H1 (cell line): ENCODE measurements around the gene PLCB1. TPM values are rescaled to one million over a fixed set of nuclear protein-coding genes. Genes with fewer than 3 reads are reported as not detected.

Experiments used
- CTCF ChIA-PET: fragments of 300-600 bp; sonication (Branson Sonifier 250); formaldehyde crosslinking; loops from one replicate; lab custom pipeline; 2021; ENCODE audit not compliant: partially characterized antibody; lab: Charles Lee
- POLR2A ChIA-PET: fragments of 300-600 bp; sonication (Branson Sonifier 250); formaldehyde crosslinking; loops from one replicate; lab custom pipeline; 2021; ENCODE audit warnings: inconsistent platforms; ENCODE audit not compliant: partially characterized antibody; lab: Charles Lee
- DNase-seq, 2 experiments: peaks; one replicate each; pipeline versions ENCODE4 v3.0.0 to v3.0.0-alpha.2; 2010 to 2022; ENCODE audit warnings: low spot score in 2 of 2, low read depth in 1 of 2, mixed read lengths in 1 of 2
- FAIRE-seq: peaks from 2 replicates; lab custom pipeline; 2011; peaks lifted over from hg19 to GRCh38; lab: Jason Lieb, UNC
- H2AFZ ChIP-seq: 2 replicates; pipeline ENCODE4 v1.8.1; 2012; ENCODE audit warnings: low read length, inconsistent platforms
- H2AK5ac ChIP-seq: 2 replicates; pipeline ENCODE4 v1.6.1; 2013; ENCODE audit warnings: low read depth, low read length
- H2BK120ac ChIP-seq: replicated peaks from 2 replicates; pipeline ENCODE3; 2013; ENCODE audit warnings: low read depth, low read length, inconsistent platforms
- H2BK12ac ChIP-seq: 2 replicates; pipeline ENCODE4 v1.6.1; 2013; ENCODE audit warnings: low read depth, low read length
- H2BK15ac ChIP-seq: 2 replicates; pipeline ENCODE4 v1.6.1; 2013; ENCODE audit warnings: low read length
- H2BK20ac ChIP-seq: 2 replicates; pipeline ENCODE4 v1.6.1; 2013; ENCODE audit warnings: low read length
- H2BK5ac ChIP-seq: 2 replicates; pipeline ENCODE4 v1.6.1; 2013; ENCODE audit warnings: low read depth, low read length
- H3K14ac ChIP-seq: 2 replicates; pipeline ENCODE4 v1.6.1; 2013; ENCODE audit warnings: inconsistent platforms; ENCODE audit not compliant: insufficient read length
- H3K18ac ChIP-seq: 2 replicates; pipeline ENCODE4 v1.6.1; 2013; ENCODE audit warnings: low read length; ENCODE audit errors: extremely low read depth
- H3K23ac ChIP-seq: 2 replicates; pipeline ENCODE4 v1.6.1; 2013; ENCODE audit warnings: inconsistent platforms; ENCODE audit not compliant: insufficient read length
- H3K23me2 ChIP-seq: 2 replicates; pipeline ENCODE4 v1.6.1; 2013; ENCODE audit warnings: low read depth, low read length
- H3K27ac ChIP-seq: 2 replicates; pipeline ENCODE4 v1.6.1; 2011; ENCODE audit warnings: low read depth, low read length, inconsistent platforms
- H3K27me3 ChIP-seq, 4 experiments: replicated peaks in 1 of 4; 1 replicate in 1 of 4; 2 replicates in 3 of 4; pipeline versions ENCODE4 v1.6.1 to v1.8.1; 2011 to 2013; ENCODE audit warnings: low read length in 3 of 4, mild to moderate bottlenecking in 3 of 4, inconsistent platforms in 2 of 4, mixed read lengths in 2 of 4, moderate library complexity in 1 of 4; ENCODE audit not compliant: control insufficient read depth in 3 of 4, insufficient read depth in 3 of 4; ENCODE audit errors: extremely low read depth in 1 of 4
- H3K36me3 ChIP-seq, 4 experiments: 2 replicates each; pipeline versions ENCODE4 v1.6.1 to v1.8.1; 2011 to 2013; ENCODE audit warnings: mild to moderate bottlenecking in 4 of 4, low read length in 3 of 4, moderate library complexity in 2 of 4, control low read depth in 1 of 4, inconsistent platforms in 1 of 4; ENCODE audit not compliant: insufficient read depth in 4 of 4, control insufficient read depth in 2 of 4
- H3K4ac ChIP-seq: replicated peaks from 2 replicates; pipeline ENCODE3; 2013; ENCODE audit warnings: low read length, low read depth, mixed read lengths, inconsistent platforms; ENCODE audit not compliant: insufficient read length
- H3K4me1 ChIP-seq, 4 experiments: replicated peaks in 1 of 4; 1 replicate in 1 of 4; 2 replicates in 3 of 4; pipeline versions ENCODE4 v1.6.1 to v1.8.1; 2011 to 2013; ENCODE audit warnings: low read length in 3 of 4, inconsistent platforms in 2 of 4, mixed read lengths in 1 of 4; ENCODE audit not compliant: insufficient read depth in 4 of 4, control insufficient read depth in 3 of 4
- H3K4me2 ChIP-seq, 2 experiments: 2 replicates each; pipeline versions ENCODE4 v1.6.1 to v1.8.1; 2011 to 2013; ENCODE audit warnings: low read depth in 2 of 2, low read length in 2 of 2, control low read depth in 1 of 2, inconsistent platforms in 1 of 2, mild to moderate bottlenecking in 1 of 2; ENCODE audit not compliant: insufficient read depth in 1 of 2
- H3K4me3 ChIP-seq, 4 experiments: fragments of 200-600, 300-600 bp in 1 of 4; sonication (generic), shearing (Covaris generic), sonication (Bioruptor Twin) in 1 of 4; 2 replicates each; pipeline versions ENCODE4 v1.5.1 to v1.8.1; 2011 to 2016; ENCODE audit warnings: low read length in 4 of 4, low read depth in 3 of 4, control low read depth in 2 of 4, inconsistent platforms in 2 of 4, mild to moderate bottlenecking in 2 of 4, mixed read lengths in 1 of 4, moderate library complexity in 1 of 4; ENCODE audit not compliant: insufficient read depth in 2 of 4; ENCODE audit errors: extremely low read depth in 1 of 4
- H3K56ac ChIP-seq: replicated peaks from 2 replicates; pipeline ENCODE3; 2013; ENCODE audit warnings: low read depth, mild to moderate bottlenecking, mixed read lengths, low read length, inconsistent platforms; ENCODE audit not compliant: insufficient read length
- H3K79me1 ChIP-seq: 2 replicates; pipeline ENCODE4 v1.6.1; 2013; ENCODE audit warnings: low read depth, low read length, control low read depth
- H3K79me2 ChIP-seq, 2 experiments: 2 replicates each; pipeline versions ENCODE4 v1.6.1 to v1.8.1; 2012 to 2013; ENCODE audit warnings: low read length in 2 of 2, mild to moderate bottlenecking in 2 of 2, inconsistent platforms in 1 of 2; ENCODE audit not compliant: insufficient read depth in 2 of 2, control insufficient read depth in 1 of 2
- H3K9ac ChIP-seq, 4 experiments: replicated peaks in 1 of 4; 1 replicate in 1 of 4; 2 replicates in 3 of 4; pipeline versions ENCODE4 v1.6.1 to v1.8.1; 2011 to 2013; ENCODE audit warnings: low read depth in 3 of 4, low read length in 3 of 4, control low read depth in 2 of 4, mild to moderate bottlenecking in 2 of 4, moderate library complexity in 2 of 4, inconsistent platforms in 1 of 4; ENCODE audit errors: extremely low read depth in 1 of 4
- H3K9me3 ChIP-seq, 2 experiments: 2 replicates each; pipeline versions ENCODE4 v1.6.1 to v1.8.1; 2012 to 2013; ENCODE audit warnings: mild to moderate bottlenecking in 2 of 2, moderate library complexity in 2 of 2, control low read depth in 1 of 2, inconsistent platforms in 1 of 2, low read depth in 1 of 2, low read length in 1 of 2, mixed read lengths in 1 of 2; ENCODE audit not compliant: insufficient read depth in 2 of 2
- H4K20me1 ChIP-seq, 2 experiments: replicated peaks in 1 of 2; 2 replicates each; pipeline versions ENCODE3 to v1.8.1; 2011 to 2013; ENCODE audit warnings: inconsistent platforms in 2 of 2, low read length in 2 of 2, mild to moderate bottlenecking in 1 of 2; ENCODE audit not compliant: insufficient read depth in 2 of 2, control insufficient read depth in 1 of 2
- H4K5ac ChIP-seq: 2 replicates; pipeline ENCODE4 v1.6.1; 2013; ENCODE audit warnings: low read length, low read depth, mixed read lengths, inconsistent platforms; ENCODE audit not compliant: insufficient read length
- H4K8ac ChIP-seq: 2 replicates; pipeline ENCODE4 v1.8.0; 2013; ENCODE audit warnings: mild to moderate bottlenecking, moderate library complexity, low read length, inconsistent platforms; ENCODE audit not compliant: insufficient read depth; ENCODE audit errors: extremely low read depth
- H4K91ac ChIP-seq: replicated peaks from 2 replicates; pipeline ENCODE3; 2013; ENCODE audit warnings: low read length, mixed read lengths, inconsistent platforms; ENCODE audit not compliant: insufficient read length
- BACH1 ChIP-seq: IDR thresholded peaks from 2 replicates; pipeline ENCODE4 v1.6.1; 2012; ENCODE audit warnings: low read length, improper control_type of control experiment
- BCL11A ChIP-seq, 2 experiments: IDR thresholded peaks; one replicate each; pipeline ENCODE4 v1.6.1; 2011; ENCODE audit warnings: low read depth in 2 of 2, low read length in 2 of 2, mild to moderate bottlenecking in 2 of 2
- CBX8 ChIP-seq: fragments of 300-800, 300-1000 bp; sonication (generic); IDR thresholded peaks from 2 replicates; pipeline ENCODE4 v1.7.1; 2016; ENCODE audit warnings: low read depth, low read length, borderline replicate concordance
- CHD1 ChIP-seq: IDR thresholded peaks from 2 replicates; pipeline ENCODE4 v1.6.1; 2012; ENCODE audit warnings: low read depth, low read length, improper control_type of control experiment
- KDM5A ChIP-seq: fragments of 200-600 bp; IDR thresholded peaks from 2 replicates; pipeline ENCODE4 v1.7.1; 2012; ENCODE audit warnings: mild to moderate bottlenecking, low read length, inconsistent platforms, mixed read lengths
- MAFK ChIP-seq: IDR thresholded peaks from 2 replicates; pipeline ENCODE4 v1.6.1; 2012; ENCODE audit warnings: low read depth, mild to moderate bottlenecking, improper control_type of control experiment, low read length
- PHF8 ChIP-seq: fragments of 200-600 bp; sonication (generic); conservative IDR thresholded peaks from 2 replicates; pipeline ENCODE4 v1.7.1; 2012; ENCODE audit warnings: low read depth, mild to moderate bottlenecking, inconsistent platforms, low read length, moderate library complexity
- POLR2A ChIP-seq, 2 experiments: IDR thresholded peaks; 1 replicate in 1 of 2; 2 replicates in 1 of 2; pipeline ENCODE4 v1.6.1; 2011; ENCODE audit warnings: low read depth in 2 of 2, low read length in 2 of 2, mild to moderate bottlenecking in 2 of 2; ENCODE audit errors: control extremely low read depth in 1 of 2
- SIX5 ChIP-seq: IDR thresholded peaks from 2 replicates; pipeline ENCODE4 v1.6.1; 2011; ENCODE audit warnings: mild to moderate bottlenecking, low read depth, low read length
- SP1 ChIP-seq: IDR thresholded peaks from 2 replicates; pipeline ENCODE4 v1.6.1; 2011; ENCODE audit warnings: low read depth, low read length
- ZNF274 ChIP-seq: IDR thresholded peaks from 2 replicates; pipeline ENCODE4 v1.7.0; 2012; ENCODE audit warnings: low read length, borderline replicate concordance; ENCODE audit errors: extremely low read depth
- WGBS, 2 experiments: shearing (Covaris generic) in 1 of 2; methylation state at CpG; one replicate each; pipeline versions ENCODE4 v1.1.6 to v1.1.7; 2013 to 2015; ENCODE audit warnings: low lambda C conversion rate in 2 of 2, mixed read lengths in 2 of 2, inconsistent platforms in 1 of 2, low coverage in 1 of 2, missing lambda C conversion rate in 1 of 2; ENCODE audit not compliant: insufficient replicate concordance in 2 of 2, insufficient coverage in 1 of 2, insufficient read length in 1 of 2; ENCODE audit errors: extremely low coverage in 1 of 2, missing lambda C conversion rate in 1 of 2; 5-methylcytosine and 5-hydroxymethylcytosine counted together
- polyA plus RNA-seq, 7 experiments: library from polyadenylated mRNA; depleted of rRNA in 3 of 7; stranded (reverse) in 5 of 7; unstranded in 2 of 7; fragments of >200 nt in 5 of 7; fragments of 200-250 nt in 2 of 7; gene quantifications; 1 replicate in 5 of 7; 2 replicates in 1 of 7; 4 replicates in 1 of 7; pipeline versions ENCODE4 v1.2.1 to v1.2.3, GENCODE V29; 2011 to 2013; ENCODE audit warnings: missing spikeins in 2 of 7, mixed read lengths in 2 of 7
- total RNA-seq: library from RNA; stranded (reverse); fragmentation: NEBNext Ultra II Directional; extraction: Animal tissue kit (Norgen Biotek cat#: 25700); gene quantifications from 2 replicates; pipeline ENCODE4 v1.2.1, GENCODE V29; 2021
- TF ChIP-seq, protein P1 (sequence below): IDR thresholded peaks from 2 replicates; pipeline ENCODE4 v1.6.1; 2012; ENCODE audit warnings: inconsistent platforms

PLCB1 gene
- total and polyA plus RNA-seq, 2 of the 8 experiments (the other 6 are each of a cell fraction or from before 2014, with no cell fraction given), result 2.6 to 9.1 TPM

DNA sequence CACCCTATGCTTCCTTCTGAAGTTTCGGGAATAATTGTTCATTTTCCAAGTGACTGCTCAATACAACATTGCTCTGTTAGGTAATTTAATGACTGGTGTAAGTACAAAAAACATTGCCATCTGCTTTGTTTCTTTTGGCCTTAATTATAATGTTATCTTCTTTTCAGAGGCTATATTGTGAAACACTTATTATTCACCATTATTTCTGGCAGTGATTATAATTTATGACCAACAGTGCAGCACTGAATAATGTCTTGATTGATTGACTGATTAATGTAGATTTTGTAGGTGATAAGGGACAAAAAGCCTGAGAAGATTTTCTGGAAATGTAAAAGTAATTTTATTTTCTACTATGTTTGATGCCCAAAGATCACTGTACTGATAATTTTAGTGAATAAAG is 377.7 kb downstream of the PLCB1 start:
- Histone ChIP-seq H3K18ac (no peak overlapping the region), H3K36me3 (no peaks in the 10 kb centered on the region), H2BK12ac (no peak overlapping the region), H3K4me1 (no peaks in the 10 kb centered on the region), H3K79me1 (no peaks in the 10 kb centered on the region), H2AFZ (no peak overlapping the region), H3K9me3 (no peaks in the 10 kb centered on the region), H2BK5ac (no peak overlapping the region), H2BK120ac (no peak overlapping the region), H3K4ac (no peak overlapping the region), H4K8ac (no peak overlapping the region), H4K91ac (no peak overlapping the region), H3K9ac (no peak overlapping the region), H3K79me2 (no peaks in the 10 kb centered on the region), H3K4me3 (no peak overlapping the region), H3K23ac (no peak overlapping the region), H3K56ac (no peak overlapping the region), H2BK15ac (no peak overlapping the region), H3K14ac (no peak overlapping the region), H3K23me2 (no peaks in the 10 kb centered on the region), H2AK5ac (no peak overlapping the region), H3K4me2 (no peak overlapping the region), H4K20me1 (no peaks in the 10 kb centered on the region), H3K27me3 (no peaks in the 10 kb centered on the region), H4K5ac (no peak overlapping the region), H3K27ac (no peak overlapping the region), H2BK20ac (no peak overlapping the region)
- FAIRE-seq (no peak), DNase-seq (no peak)
- POLR2A ChIA-PET, result no interaction called here
- WGBS, 2 experiments, result 91% methylated on average over 1 of the region's 1 CpG; no CpG with 5 or more reads in 1 of the 2 experiments
- CTCF ChIA-PET, result no interaction called here
- no peak for TF ChIP-seq CBX8
- no peak for TF ChIP-seq BCL11A (IDR thresholded peaks at IDR 0.05; ENCODE audit: low read depth in 2 of 2, low read length in 2 of 2)
- TF ChIP-seq KDM5A, result no peak
- no peak for TF ChIP-seq CHD1
- no peak for TF ChIP-seq SIX5
- no peak for TF ChIP-seq PHF8
- no peak for TF ChIP-seq MAFK
- no peak for TF ChIP-seq ZNF274
- TF ChIP-seq SP1, result no peak
- TF ChIP-seq POLR2A (IDR thresholded peaks at IDR 0.05; ENCODE audit: control extremely low read depth in 1 of 2, low read depth in 2 of 2, low read length in 2 of 2), result no peak
- no peak for TF ChIP-seq BACH1
- TF ChIP-seq, protein P1, sequence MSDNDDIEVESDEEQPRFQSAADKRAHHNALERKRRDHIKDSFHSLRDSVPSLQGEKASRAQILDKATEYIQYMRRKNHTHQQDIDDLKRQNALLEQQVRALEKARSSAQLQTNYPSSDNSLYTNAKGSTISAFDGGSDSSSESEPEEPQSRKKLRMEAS, result no peak
